ENCODE measurements around the gene FMOD. TPM values are rescaled to one million over a fixed set of nuclear protein-coding genes. Genes with fewer than 3 reads are reported as not detected.

Gene FMOD
- total RNA-seq, 1 donor from 2014 or later: 58.5 TPM

- peaks cover 0 to 6% (median 0%) of the 10 kb centered on the region in 3 donors for H3K27me3 ChIP-seq (ENCODE audit: control insufficient read depth in 3 of 3, insufficient read depth in 3 of 3, low read length in 3 of 3)
- H3K9me3 ChIP-seq (ENCODE audit: control insufficient read depth in 3 of 3, low read length in 3 of 3): no peaks in the 10 kb centered on the region
- no peaks in the 10 kb centered on the region for H3K36me3 ChIP-seq (ENCODE audit: control insufficient read depth in 3 of 3, insufficient read depth in 3 of 3, low read length in 3 of 3)
- no peak overlapping the region for H3K4me3 ChIP-seq (ENCODE audit: low read length in 3 of 3)
- H3K4me1 ChIP-seq (ENCODE audit: control insufficient read depth in 3 of 3, insufficient read depth in 3 of 3, low read length in 3 of 3): peaks cover 0 to 10% (median 7%) of the 10 kb centered on the region in 3 donors
- H3K9ac ChIP-seq (ENCODE audit: low read depth in 1 of 3, low read length in 3 of 3): no peak overlapping the region
- no peak overlapping the region for H3K27ac ChIP-seq (ENCODE audit: low read depth, low read length)
Observed at GRCh38 chr1:203378556-203379245, 27.8 kb upstream of the FMOD start.

DNA sequence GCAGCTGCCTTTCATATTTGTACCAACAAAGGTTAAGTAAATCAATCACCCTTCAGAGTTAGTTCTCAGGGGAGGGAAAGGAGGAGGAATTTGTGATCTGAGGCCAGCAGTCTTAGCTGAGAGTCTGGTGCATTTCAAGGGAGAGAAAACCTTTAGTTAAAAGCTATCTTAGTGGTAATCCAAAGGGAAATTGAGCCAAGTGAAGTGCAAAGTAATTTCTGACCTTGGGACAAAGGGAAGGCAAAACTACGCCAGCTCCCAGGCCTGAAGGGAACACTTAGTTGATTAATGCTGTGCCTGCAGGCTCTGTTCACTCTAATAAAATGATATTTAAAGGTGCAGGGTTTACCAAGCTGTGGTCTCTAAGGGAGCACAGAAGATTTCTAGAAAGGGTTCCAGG lies 23.1 kb upstream of the FMOD start:
- Histone ChIP-seq H3K9ac (ENCODE audit: low read depth in 1 of 3, low read length in 3 of 3) (no peak overlapping the region), H3K36me3 (ENCODE audit: control insufficient read depth in 3 of 3, insufficient read depth in 3 of 3, low read length in 3 of 3) (no peaks in the 10 kb centered on the region), H3K27ac (ENCODE audit: low read depth, low read length) (no peak overlapping the region), H3K9me3 (ENCODE audit: control insufficient read depth in 3 of 3, low read length in 3 of 3) (no peaks in the 10 kb centered on the region), H3K27me3 (ENCODE audit: control insufficient read depth in 3 of 3, insufficient read depth in 3 of 3, low read length in 3 of 3) (no peaks in the 10 kb centered on the region), H3K4me3 (ENCODE audit: low read length in 3 of 3) (no peak overlapping the region), H3K4me1 (ENCODE audit: control insufficient read depth in 3 of 3, insufficient read depth in 3 of 3, low read length in 3 of 3) (peaks cover 5 to 13% (median 10%) of the 10 kb centered on the region in 3 donors)

DNA sequence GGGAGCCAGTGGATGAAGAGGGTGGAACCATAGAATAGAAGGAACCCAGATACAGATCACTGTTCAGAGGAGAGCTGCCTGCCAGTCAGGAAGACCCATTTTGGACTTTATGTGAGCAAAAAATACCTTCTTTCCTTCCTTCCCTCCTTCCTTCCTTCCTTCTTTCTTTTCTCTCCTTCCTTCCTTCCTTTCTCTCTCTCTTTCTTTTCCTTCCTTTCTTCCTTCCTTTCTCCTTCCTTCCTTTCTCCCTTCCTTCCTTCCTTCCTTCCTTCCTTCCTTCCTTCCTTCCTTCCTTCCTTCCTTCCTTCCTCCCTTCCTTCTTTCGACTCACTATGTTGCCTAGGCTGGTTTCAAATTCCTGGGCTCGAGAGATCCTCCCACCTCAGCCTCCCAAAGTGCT lies 22.1 kb upstream of the FMOD start:
- Histone ChIP-seq H3K27me3 (ENCODE audit: control insufficient read depth in 3 of 3, insufficient read depth in 3 of 3, low read length in 3 of 3) (no peaks in the 10 kb centered on the region), H3K4me3 (ENCODE audit: low read length in 3 of 3) (no peak overlapping the region), H3K27ac (ENCODE audit: low read depth, low read length) (no peak overlapping the region)

GRCh38 chr1:203371288-203371687 lies 20.4 kb upstream of the FMOD start:
- H3K9ac ChIP-seq (ENCODE audit: low read depth in 1 of 3, low read length in 3 of 3): no peak overlapping the region
- no peak overlapping the region for H3K4me3 ChIP-seq (ENCODE audit: low read length in 3 of 3)
- no peaks in the 10 kb centered on the region for H3K36me3 ChIP-seq (ENCODE audit: control insufficient read depth in 3 of 3, insufficient read depth in 3 of 3, low read length in 3 of 3)
- no peak overlapping the region for H3K27ac ChIP-seq (ENCODE audit: low read depth, low read length)
- peaks cover 8 to 12% (median 9%) of the 10 kb centered on the region in 3 donors for H3K4me1 ChIP-seq (ENCODE audit: control insufficient read depth in 3 of 3, insufficient read depth in 3 of 3, low read length in 3 of 3)
- H3K9me3 ChIP-seq (ENCODE audit: control insufficient read depth in 3 of 3, low read length in 3 of 3): no peaks in the 10 kb centered on the region
- H3K27me3 ChIP-seq (ENCODE audit: control insufficient read depth in 3 of 3, insufficient read depth in 3 of 3, low read length in 3 of 3): no peaks in the 10 kb centered on the region

More for the DNA sequence above, 22.1 kb upstream of the FMOD start:
- H3K36me3 ChIP-seq (ENCODE audit: control insufficient read depth in 3 of 3, insufficient read depth in 3 of 3, low read length in 3 of 3): no peaks in the 10 kb centered on the region
- H3K9me3 ChIP-seq (ENCODE audit: control insufficient read depth in 3 of 3, low read length in 3 of 3): no peaks in the 10 kb centered on the region
- no peak overlapping the region for H3K9ac ChIP-seq (ENCODE audit: low read depth in 1 of 3, low read length in 3 of 3)
- H3K4me1 ChIP-seq (ENCODE audit: control insufficient read depth in 3 of 3, insufficient read depth in 3 of 3, low read length in 3 of 3): peaks cover 8 to 12% (median 9%) of the 10 kb centered on the region in 3 donors

GRCh38 chr1:203369666-203370065 lies 18.7 kb upstream of the FMOD start:
- no peaks in the 10 kb centered on the region for H3K9me3 ChIP-seq (ENCODE audit: control insufficient read depth in 3 of 3, low read length in 3 of 3)
- H3K27me3 ChIP-seq (ENCODE audit: control insufficient read depth in 3 of 3, insufficient read depth in 3 of 3, low read length in 3 of 3): no peaks in the 10 kb centered on the region
- H3K27ac ChIP-seq (ENCODE audit: low read depth, low read length): no peak overlapping the region
- peaks cover 8 to 12% (median 9%) of the 10 kb centered on the region in 3 donors for H3K4me1 ChIP-seq (ENCODE audit: control insufficient read depth in 3 of 3, insufficient read depth in 3 of 3, low read length in 3 of 3)
- no peaks in the 10 kb centered on the region for H3K36me3 ChIP-seq (ENCODE audit: control insufficient read depth in 3 of 3, insufficient read depth in 3 of 3, low read length in 3 of 3)
- H3K4me3 ChIP-seq (ENCODE audit: low read length in 3 of 3): no peak overlapping the region
- no peak overlapping the region for H3K9ac ChIP-seq (ENCODE audit: low read depth in 1 of 3, low read length in 3 of 3)

DNA sequence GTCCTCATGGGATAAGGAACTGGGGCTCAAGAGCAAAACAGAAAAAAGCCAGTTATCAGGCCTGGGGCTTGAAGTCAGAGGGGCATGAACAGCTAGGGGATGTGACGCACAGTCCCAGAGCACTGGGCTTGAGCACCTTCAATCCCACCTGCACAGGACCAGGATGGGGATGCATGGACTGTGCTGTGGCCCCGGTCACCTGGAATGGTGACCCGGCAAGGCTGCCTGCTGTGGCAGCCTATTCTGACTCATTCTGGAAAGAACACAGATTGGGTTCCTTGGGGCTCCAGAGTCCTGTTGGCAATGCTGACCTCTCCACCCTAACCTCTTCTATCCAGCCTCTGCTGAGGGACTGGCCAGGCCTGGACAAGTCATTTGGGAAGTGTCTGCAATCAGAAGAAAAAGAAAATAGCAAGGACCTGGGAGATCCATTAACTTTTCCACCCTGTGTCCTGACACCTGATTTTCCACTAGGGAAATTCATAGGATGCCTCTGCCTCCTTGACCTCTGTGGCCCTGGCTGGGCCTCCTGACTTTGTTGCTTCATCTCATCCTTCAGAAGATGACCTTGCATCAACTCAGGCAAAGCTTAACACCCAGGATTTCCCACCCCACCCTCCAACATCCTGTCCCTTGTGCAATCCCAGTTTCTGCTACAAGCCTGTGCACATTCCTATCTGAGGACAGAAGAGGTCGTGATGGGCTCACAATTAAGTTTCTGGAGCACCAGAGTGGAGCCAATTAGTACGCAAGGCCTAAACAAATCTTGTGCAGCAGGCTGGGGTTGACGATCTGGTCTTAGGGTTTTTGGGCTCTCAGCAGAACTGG lies 17.9 kb upstream of the FMOD start:
- H3K36me3 ChIP-seq (ENCODE audit: control insufficient read depth in 3 of 3, insufficient read depth in 3 of 3, low read length in 3 of 3): no peaks in the 10 kb centered on the region
- no peak overlapping the region for H3K9ac ChIP-seq (ENCODE audit: low read depth in 1 of 3, low read length in 3 of 3)
- H3K27ac ChIP-seq (ENCODE audit: low read depth, low read length): no peak overlapping the region
- H3K27me3 ChIP-seq (ENCODE audit: control insufficient read depth in 3 of 3, insufficient read depth in 3 of 3, low read length in 3 of 3): peaks cover 0 to 6% (median 0%) of the 10 kb centered on the region in 3 donors
- H3K4me1 ChIP-seq (ENCODE audit: control insufficient read depth in 3 of 3, insufficient read depth in 3 of 3, low read length in 3 of 3): peaks cover 8 to 12% (median 9%) of the 10 kb centered on the region in 3 donors
- H3K9me3 ChIP-seq (ENCODE audit: control insufficient read depth in 3 of 3, low read length in 3 of 3): no peaks in the 10 kb centered on the region
- no peak overlapping the region for H3K4me3 ChIP-seq (ENCODE audit: low read length in 3 of 3)

GRCh38 chr1:203367057-203367456 lies 16.1 kb upstream of the FMOD start:
- Histone ChIP-seq H3K4me1 (ENCODE audit: control insufficient read depth in 3 of 3, insufficient read depth in 3 of 3, low read length in 3 of 3) (peaks cover 8 to 12% (median 9%) of the 10 kb centered on the region in 3 donors), H3K27me3 (ENCODE audit: control insufficient read depth in 3 of 3, insufficient read depth in 3 of 3, low read length in 3 of 3) (peaks cover 0 to 6% (median 0%) of the 10 kb centered on the region in 3 donors), H3K9ac (ENCODE audit: low read depth in 1 of 3, low read length in 3 of 3) (no peak overlapping the region), H3K36me3 (ENCODE audit: control insufficient read depth in 3 of 3, insufficient read depth in 3 of 3, low read length in 3 of 3) (no peaks in the 10 kb centered on the region), H3K27ac (ENCODE audit: low read depth, low read length) (no peak overlapping the region), H3K9me3 (ENCODE audit: control insufficient read depth in 3 of 3, low read length in 3 of 3) (no peaks in the 10 kb centered on the region), H3K4me3 (ENCODE audit: low read length in 3 of 3) (no peak overlapping the region)

- no peak overlapping the region for H3K4me3 ChIP-seq (ENCODE audit: low read length in 3 of 3)
- no peaks in the 10 kb centered on the region for H3K36me3 ChIP-seq (ENCODE audit: control insufficient read depth in 3 of 3, insufficient read depth in 3 of 3, low read length in 3 of 3)
- peaks cover 8 to 12% (median 9%) of the 10 kb centered on the region in 3 donors for H3K4me1 ChIP-seq (ENCODE audit: control insufficient read depth in 3 of 3, insufficient read depth in 3 of 3, low read length in 3 of 3)
- H3K9ac ChIP-seq (ENCODE audit: low read depth in 1 of 3, low read length in 3 of 3): no peak overlapping the region
- H3K27me3 ChIP-seq (ENCODE audit: control insufficient read depth in 3 of 3, insufficient read depth in 3 of 3, low read length in 3 of 3): peaks cover 0 to 6% (median 0%) of the 10 kb centered on the region in 3 donors
- no peak overlapping the region for H3K27ac ChIP-seq (ENCODE audit: low read depth, low read length)
- H3K9me3 ChIP-seq (ENCODE audit: control insufficient read depth in 3 of 3, low read length in 3 of 3): no peaks in the 10 kb centered on the region
Observed at GRCh38 chr1:203366476-203366875, 15.6 kb upstream of the FMOD start.

DNA sequence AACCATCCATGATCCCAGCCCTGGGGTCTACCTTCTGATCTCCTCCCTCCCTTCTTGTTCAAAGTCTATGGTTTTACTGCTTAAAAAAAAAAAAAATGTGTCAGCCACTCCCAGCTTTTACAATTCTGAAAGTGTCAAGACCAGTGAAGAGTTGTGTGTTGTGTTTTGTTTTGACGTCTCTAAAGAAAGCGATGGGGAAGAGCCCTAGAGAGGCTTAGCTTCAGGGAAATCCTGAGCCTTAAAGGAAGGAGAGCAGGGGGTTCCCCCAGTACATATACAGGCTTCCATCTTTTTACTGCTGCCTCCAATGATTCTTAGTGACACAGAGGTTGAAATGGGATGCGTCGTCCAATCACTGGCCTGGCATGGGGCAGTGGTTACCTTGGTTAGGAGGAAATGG lies 13.9 kb upstream of the FMOD start:
- H3K9ac ChIP-seq (ENCODE audit: low read depth in 1 of 3, low read length in 3 of 3): no peak overlapping the region
- H3K27ac ChIP-seq (ENCODE audit: low read depth, low read length): no peak overlapping the region
- H3K9me3 ChIP-seq (ENCODE audit: control insufficient read depth in 3 of 3, low read length in 3 of 3): no peaks in the 10 kb centered on the region
- peaks cover 0 to 8% (median 5%) of the 10 kb centered on the region in 3 donors for H3K27me3 ChIP-seq (ENCODE audit: control insufficient read depth in 3 of 3, insufficient read depth in 3 of 3, low read length in 3 of 3)
- no peaks in the 10 kb centered on the region for H3K36me3 ChIP-seq (ENCODE audit: control insufficient read depth in 3 of 3, insufficient read depth in 3 of 3, low read length in 3 of 3)
- peaks cover 8 to 12% (median 9%) of the 10 kb centered on the region in 3 donors for H3K4me1 ChIP-seq (ENCODE audit: control insufficient read depth in 3 of 3, insufficient read depth in 3 of 3, low read length in 3 of 3)
- no peak overlapping the region for H3K4me3 ChIP-seq (ENCODE audit: low read length in 3 of 3)

Data from skeletal muscle tissue (tissue), 4 donors.